Myocyte (in vitro differentiated cells): ENCODE measurements around the gene CCDC47. TPM values are rescaled to one million over a fixed set of nuclear protein-coding genes. Genes with fewer than 3 reads are reported as not detected.
A peak's percentile ranks its signal among the peaks of the same experiment; 100 is the strongest.

Experiments used
- DNase-seq: peaks from one replicate; pipeline ENCODE4 v3.0.0-alpha.2; 2012; ENCODE audit warnings: low read depth
- total RNA-seq: library from RNA; depleted of rRNA; stranded (reverse); fragments of >200 nt; gene quantifications from 2 replicates; pipeline ENCODE4 v1.2.3, GENCODE V29; 2014

Gene CCDC47
- total RNA-seq, 1 donor from 2014 or later: 73.3 TPM

GRCh38 chr17:63699638-63700527, 73.5 kb downstream of the CCDC47 start, which contains the start of gene LIMD2:
LIMD2 (minus strand) TSS chr17:63700125; CDS start chr17:63699298, 827 bp downstream.
- peak; percentile 18 for DNase-seq

- no peak for DNase-seq
Observed at GRCh38 chr17:63698886-63699637, 74.3 kb downstream of the CCDC47 start.

- no peak for DNase-seq
Observed at GRCh38 chr17:63698381-63698885, 75.0 kb downstream of the CCDC47 start.

- peak; percentile 15 for DNase-seq
Observed at GRCh38 chr17:63697341-63698286, 75.8 kb downstream of the CCDC47 start.

- DNase-seq: peak; percentile 24
Observed at GRCh38 chr17:63696381-63696961, 76.9 kb downstream of the CCDC47 start.

- DNase-seq: no peak
Observed at GRCh38 chr17:63695889-63696288, 77.5 kb downstream of the CCDC47 start.

Other genes with a start within 250 kb of the CCDC47 start
- 23.8 and 25.7 TPM in 2 replicates for gene DCAF7, start 223.1 kb downstream of the CCDC47 start, total RNA-seq
- gene TACO1, start 172.7 kb downstream of the CCDC47 start, total RNA-seq: 17.2 and 21.7 TPM in 2 replicates
- gene MAP3K3, start 151.2 kb downstream of the CCDC47 start, total RNA-seq: 14.5 and 16.4 TPM in 2 replicates
- gene LIMD2, start 73.5 kb downstream of the CCDC47 start, total RNA-seq: 3.0 and 4.3 TPM in 2 replicates
- 14.2 and 16.3 TPM in 2 replicates for gene STRADA, start 31.8 kb downstream of the CCDC47 start, total RNA-seq
- 46.5 and 47.6 TPM in 2 replicates for gene DDX42, start 573 bp upstream of the CCDC47 start, total RNA-seq
- 36.8 and 50.2 TPM in 2 replicates for gene PSMC5, start 53.8 kb upstream of the CCDC47 start, total RNA-seq
- 27.9 and 49.9 TPM in 2 replicates for gene FTSJ3, start 54.1 kb upstream of the CCDC47 start, total RNA-seq
- gene SMARCD2, start 69.1 kb upstream of the CCDC47 start, total RNA-seq: 28.5 and 28.8 TPM in 2 replicates
- not detected in 2 replicates for gene CSH2, start 100.1 kb upstream of the CCDC47 start, total RNA-seq
- gene GH2, start 108.3 kb upstream of the CCDC47 start, total RNA-seq: not detected in 2 replicates
- gene CSH1, start 123.0 kb upstream of the CCDC47 start, total RNA-seq: not detected in 2 replicates
- not detected in 2 replicates for gene CSHL1, start 137.7 kb upstream of the CCDC47 start, total RNA-seq
- not detected in 2 replicates for gene GH1, start 145.2 kb upstream of the CCDC47 start, total RNA-seq
- gene CD79B, start 158.7 kb upstream of the CCDC47 start, total RNA-seq: 0.99 and 4.8 TPM in 2 replicates
- gene SCN4A, start 199.3 kb upstream of the CCDC47 start, total RNA-seq: 99.4 and 105 TPM in 2 replicates
- 0.08 and 0.26 TPM in 2 replicates for gene PRR29, start 224.8 kb upstream of the CCDC47 start, total RNA-seq
- gene ICAM2, start 247.0 kb upstream of the CCDC47 start, total RNA-seq: 1.2 and 2.0 TPM in 2 replicates